GM21717 (cell line): ENCODE results near the gene GRAPL.
"Not testable (repeated sequence)": the region's sequence is repeated elsewhere in the genome, so short reads cannot be mapped to it uniquely, and the experiment has no call there.

ENCODE experiments used
- ATAC-seq: cut with Tn5 transposase; IDR thresholded peaks from one replicate; pipeline ENCODE4 v1.9.1; 2021; ENCODE audit warnings: mild to moderate bottlenecking, moderate library complexity; ENCODE audit not compliant: unreplicated experiment

The GRAPL gene

DNA sequence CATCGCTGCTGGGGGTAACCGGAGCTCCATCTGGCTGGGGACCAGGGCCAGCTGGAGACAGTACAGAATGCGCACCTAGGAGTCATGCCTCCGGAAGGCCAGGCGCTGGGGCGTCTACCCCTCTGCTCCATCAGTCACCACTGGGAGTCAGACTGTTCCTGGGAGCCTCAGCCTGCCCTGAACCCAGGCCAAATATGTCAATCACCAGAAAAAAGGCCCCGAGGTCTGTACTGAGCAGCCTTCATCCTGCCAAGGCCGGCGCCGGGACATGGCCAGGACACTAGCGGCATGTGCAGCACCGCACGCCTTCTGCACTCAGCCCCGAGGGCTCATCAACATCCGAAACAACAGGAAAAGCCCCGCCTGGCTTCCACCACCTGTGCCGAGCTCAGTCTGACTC lies 8.7 kb downstream of the GRAPL start:
- not testable (repeated sequence) for ATAC-seq

DNA sequence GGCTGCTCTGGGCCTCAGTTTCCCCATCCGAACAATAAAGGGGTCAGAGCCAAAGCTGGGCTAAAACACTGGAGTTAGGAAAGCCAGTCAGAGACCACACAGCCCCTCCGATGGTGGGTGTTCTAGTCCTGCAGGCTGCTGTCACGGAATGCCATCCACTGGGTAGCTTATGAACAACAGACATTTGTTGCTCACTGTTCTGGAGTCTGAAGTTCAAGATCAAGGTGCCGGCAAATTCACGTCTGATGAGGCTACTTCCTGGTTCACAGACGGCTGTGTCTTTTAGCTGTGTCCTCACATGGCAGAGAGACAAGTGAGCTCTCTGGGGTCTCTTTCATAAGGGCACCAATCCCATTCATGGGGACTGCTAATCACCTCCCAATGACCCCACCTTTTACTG lies 9.2 kb downstream of the GRAPL start:
- ATAC-seq, result not testable (repeated sequence)

DNA sequence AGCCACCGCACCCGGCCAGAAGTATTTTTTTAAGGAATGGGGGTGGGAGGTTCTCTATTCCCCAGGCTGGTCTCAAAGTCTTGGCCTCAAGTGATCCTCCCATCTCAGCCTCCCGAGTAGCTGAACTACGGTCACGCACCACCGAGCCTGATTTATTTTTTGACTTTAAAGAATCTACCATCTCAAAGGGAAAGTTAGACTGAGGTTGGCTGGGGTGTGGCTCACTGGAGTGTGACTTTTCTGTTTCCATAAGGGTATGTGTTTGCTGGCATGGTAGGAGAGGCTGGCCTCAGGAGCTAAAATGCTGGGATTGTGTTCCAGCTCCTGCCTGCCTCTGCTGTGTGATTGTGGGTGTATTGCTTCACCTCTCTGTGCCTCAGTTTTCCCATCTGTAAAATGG lies 10.6 kb downstream of the GRAPL start:
- ATAC-seq, result not testable (repeated sequence)

DNA sequence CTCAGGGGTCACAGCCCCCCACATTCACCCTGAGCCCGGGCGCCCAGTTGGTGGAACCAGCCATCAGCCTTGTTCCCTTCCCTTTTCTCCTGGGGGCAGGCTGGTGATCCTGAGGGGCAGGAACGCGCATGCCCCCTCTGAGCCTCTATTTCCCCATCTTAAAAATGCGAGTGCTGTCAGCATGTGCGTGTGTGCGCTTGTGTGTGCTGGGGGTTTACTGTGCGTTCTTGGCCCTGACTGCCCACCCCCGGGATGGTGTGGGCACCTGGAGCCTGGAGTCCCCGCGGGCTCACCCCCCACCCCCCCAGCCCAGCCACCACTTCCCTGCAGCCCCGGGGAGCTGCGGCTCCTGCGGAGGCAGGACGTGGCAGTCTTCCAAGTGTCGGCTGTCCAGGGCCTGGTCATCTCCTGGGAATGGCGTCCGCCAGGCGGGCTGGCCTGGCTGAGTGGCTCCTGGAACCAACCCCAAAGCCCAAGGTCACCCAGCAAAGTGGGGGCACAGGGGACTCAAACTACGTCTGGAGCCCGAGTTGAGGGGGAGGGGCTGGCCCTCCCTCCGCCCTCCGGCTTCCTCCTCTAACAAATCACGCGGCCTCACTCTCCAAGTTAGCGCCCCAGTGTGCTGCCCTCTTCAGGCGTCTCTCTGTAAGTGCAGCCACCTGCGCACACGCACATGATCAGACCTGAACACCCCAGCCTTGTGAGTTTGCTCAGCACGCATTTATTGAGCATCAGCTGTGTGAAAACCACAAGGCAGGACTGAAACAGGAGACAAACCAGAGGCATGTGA lies 14.2 kb downstream of the GRAPL start:
- ATAC-seq, result not testable (repeated sequence)

DNA sequence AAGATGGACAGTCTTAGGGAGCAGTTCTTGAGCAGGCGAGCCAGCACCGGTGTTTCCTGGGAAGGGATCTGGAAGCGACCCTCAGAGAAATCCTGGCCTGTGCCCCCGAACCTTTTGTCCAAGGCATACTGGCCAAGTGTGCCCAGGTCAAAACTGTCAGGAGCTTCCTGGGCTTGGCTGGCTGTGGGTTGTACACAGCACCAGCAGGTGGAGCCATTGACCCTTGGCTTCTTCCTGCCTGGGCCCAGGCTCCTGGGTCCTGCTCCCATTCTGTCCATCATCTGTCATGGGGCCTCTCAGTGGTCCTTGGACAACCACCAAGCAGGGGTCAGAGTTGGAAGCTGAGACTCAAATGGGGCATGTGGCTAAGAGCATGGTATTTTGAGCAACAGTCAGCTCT lies 15.0 kb downstream of the GRAPL start:
- not testable (repeated sequence) for ATAC-seq

DNA sequence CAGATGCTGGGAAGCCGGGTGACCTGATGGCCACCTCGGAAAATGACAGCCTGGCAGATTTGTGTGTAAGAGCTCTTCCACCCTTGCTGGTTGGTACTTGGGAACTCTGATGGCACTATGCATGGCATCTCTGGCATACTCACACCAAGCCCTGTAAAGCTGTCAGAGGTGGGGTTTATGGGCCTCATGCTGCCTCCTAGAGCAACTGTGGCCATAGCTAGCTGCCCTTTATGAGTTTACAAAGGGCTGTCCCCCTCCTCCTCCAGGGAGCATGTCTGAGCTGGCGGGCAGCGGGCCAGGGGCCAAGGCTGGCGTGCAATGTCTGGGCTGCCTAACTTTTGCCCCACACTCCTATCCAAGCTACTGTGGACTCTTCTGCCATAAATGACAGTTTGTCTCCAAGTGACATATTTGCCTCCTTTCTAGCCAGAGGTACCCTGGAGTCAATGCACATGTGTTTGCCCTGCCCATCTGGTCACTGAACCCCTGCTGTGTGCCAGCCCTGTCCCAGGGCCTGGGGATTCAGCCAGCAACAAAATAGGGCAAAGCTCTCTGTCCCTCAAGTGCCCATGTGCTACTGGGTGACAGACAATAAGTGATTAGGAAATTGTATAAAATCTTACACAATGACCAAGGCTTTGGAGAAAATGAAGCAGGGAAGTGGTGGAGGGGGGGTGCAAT lies 15.8 kb downstream of the GRAPL start:
- ATAC-seq, result not testable (repeated sequence)

DNA sequence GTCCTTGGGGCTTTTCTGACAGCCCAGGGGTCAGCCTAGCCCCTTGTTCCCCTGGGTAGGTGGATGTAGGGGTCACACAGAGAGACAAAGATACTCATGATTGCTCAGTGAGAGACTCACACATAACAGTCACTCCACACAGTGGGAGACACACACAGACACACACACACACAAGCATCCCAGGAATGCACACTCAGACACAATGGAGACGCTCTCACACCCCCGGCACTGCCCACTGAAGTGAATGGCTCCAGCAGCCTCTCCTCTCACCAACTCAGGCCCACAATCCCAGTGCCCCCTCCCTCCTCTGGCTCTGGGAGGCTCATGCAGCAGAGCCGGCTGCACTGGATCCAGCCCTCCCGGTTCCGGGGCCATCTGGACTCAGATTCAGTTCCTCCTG lies 17.0 kb downstream of the GRAPL start:
- ATAC-seq, result not testable (repeated sequence)

DNA sequence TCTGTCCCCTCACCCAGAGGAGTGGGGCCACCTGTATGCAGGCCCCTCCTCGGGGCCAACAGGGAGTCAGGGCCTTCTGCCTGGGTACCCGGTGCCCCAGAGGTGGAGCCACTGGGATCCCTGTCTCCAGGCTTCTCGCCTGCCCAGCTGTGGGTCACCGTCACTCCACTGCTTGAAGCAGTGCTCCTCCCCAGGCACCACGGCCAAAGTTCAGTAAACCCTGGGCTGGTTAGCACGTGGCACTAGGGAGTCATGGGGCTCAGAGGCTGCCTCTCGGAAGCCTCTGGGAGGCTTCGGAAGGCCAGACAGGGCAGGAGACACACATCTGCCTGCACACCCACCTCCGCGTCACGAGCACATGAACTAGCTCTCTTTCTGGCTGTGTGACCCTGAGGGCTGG lies 18.1 kb downstream of the GRAPL start:
- ATAC-seq, result not testable (repeated sequence)

DNA sequence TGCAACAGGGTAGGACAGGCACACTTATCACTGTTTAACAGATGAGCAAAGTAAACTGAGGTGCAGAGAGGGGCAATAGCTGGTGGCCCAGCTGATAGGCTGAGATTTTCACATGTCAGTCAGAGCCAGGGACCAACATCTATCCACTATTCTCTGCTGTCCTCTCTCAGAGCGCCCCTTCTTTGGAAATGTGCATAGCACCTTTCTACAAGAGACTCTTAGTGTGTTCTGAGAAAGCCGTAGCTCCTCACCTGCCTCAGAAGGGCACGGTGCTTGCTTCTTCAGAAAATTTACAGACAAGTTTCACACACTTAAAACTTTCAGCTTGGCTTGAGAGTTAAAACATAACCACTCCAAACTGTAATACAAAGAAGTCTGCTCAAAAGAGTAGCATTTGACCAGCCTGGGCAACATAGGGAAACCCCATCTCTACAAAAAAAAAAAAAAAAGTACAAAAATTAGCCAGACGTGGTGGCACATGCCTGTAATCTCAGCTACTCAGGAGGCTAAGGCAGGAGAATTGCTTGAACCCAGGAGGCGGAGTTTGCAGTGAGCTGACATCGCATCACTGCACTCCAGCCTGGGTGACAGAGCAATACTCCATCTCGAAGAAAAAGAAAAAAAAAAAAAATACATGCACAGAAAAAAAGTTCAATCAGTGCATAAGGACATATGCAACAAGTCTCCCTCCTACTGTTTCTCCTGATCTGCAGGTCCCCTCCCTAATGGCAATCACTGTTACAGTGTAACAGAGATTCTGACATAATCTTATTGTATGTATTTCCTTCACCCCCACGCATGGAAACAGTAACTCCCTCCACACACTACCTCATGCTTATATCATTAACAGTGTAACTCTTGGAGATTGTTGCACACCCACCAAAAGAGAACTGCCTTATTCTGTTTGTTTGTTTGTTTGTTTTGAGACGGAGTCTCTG lies 23.6 kb downstream of the GRAPL start:
- ATAC-seq, result not testable (repeated sequence)

DNA sequence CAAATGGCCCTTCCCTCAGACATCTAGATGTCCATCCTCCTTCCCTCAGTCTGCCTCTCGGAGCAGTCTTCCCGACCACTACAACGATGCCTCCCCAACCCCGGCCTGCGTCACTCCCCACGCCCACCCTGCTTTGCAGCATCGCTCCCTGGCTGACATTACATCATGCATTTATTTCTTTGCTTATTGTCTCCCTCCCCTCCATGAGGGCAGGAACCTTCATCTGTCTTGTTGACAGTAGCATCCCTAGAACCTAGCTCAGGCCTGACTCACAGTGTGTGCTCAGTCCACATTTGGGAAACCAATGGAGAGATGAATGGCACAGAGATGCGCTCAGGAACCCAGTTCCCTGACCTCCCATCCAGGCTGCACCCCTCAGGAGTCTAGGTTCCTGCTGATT lies 30.2 kb downstream of the GRAPL start:
- ATAC-seq, result not testable (repeated sequence)

DNA sequence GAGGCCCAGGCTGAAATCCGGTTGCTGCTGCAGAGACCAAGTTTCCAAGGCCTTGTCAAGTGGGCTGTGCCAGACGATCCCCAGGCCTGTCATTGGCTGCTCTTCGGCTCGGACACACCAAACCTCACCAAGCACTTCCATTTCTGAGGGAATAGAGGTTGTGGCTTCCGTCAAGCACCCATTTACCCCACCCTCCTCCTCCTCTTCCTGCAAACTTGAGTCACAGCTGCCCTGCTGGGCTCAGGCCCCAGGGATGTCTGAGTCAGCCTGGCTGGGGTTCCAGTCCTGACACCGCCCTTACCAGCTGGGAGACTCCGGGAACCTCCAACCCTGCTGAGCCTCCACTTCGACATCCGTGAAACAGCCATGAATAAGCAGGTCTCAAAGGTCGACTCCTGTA lies 31.1 kb downstream of the GRAPL start:
- ATAC-seq, result not testable (repeated sequence)

DNA sequence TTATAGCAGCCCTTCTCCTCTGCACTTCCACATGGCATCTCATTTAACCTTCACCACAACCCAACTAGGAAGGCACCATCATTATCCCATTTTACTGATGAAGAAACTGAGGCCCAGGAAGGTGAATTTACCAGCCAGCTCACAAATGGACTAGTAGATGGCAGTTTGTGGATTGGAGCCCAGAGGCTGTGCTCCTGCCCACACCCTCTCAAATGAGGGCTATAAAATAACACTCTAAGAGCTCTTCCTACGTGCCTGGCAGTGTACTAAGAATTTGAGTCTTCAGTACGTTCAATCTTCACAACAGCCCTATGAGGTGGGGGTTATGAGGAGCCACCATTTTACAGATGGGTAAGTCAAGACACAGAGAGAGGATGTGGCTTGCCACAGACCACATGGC lies 31.5 kb downstream of the GRAPL start:
- ATAC-seq, result not testable (repeated sequence)

DNA sequence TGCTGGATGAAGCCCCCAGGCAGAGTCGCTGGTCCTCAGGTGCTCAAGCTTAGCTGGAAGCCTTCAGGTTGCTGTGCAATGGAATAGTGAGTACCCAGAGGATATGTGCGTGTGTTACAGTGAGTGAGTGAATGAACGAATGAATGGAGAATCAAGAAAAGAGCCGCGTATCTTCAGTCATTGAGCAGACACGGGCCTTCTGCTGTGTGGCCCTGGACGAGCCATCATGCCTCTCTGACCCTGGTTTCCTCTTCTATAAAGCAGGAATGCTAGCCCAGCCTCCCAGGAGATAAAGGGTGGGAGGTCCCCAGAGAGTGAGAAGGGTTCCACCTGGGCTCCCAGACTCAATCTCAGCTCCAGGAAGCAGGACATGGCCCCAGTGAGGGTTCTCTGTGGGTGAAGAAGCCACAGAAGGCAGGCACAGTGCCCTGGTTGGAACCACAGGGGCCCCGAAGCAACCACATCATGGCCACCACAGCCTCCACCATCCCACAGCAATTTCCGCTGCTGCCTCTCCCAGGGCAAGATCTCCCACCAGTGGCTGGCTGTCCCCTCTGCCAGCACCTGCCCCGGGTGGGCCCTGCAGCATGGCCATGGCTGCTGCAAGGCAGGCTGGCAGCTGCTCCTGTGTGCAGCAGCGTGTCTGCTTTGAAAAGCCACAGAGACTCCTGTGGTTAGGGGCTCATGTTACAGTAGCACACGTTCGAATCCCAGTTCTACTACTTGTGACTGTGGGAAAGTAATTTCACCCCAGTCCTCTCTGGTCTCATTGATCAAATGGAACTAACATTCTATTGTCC lies 34.1 kb downstream of the GRAPL start:
- not testable (repeated sequence) for ATAC-seq

DNA sequence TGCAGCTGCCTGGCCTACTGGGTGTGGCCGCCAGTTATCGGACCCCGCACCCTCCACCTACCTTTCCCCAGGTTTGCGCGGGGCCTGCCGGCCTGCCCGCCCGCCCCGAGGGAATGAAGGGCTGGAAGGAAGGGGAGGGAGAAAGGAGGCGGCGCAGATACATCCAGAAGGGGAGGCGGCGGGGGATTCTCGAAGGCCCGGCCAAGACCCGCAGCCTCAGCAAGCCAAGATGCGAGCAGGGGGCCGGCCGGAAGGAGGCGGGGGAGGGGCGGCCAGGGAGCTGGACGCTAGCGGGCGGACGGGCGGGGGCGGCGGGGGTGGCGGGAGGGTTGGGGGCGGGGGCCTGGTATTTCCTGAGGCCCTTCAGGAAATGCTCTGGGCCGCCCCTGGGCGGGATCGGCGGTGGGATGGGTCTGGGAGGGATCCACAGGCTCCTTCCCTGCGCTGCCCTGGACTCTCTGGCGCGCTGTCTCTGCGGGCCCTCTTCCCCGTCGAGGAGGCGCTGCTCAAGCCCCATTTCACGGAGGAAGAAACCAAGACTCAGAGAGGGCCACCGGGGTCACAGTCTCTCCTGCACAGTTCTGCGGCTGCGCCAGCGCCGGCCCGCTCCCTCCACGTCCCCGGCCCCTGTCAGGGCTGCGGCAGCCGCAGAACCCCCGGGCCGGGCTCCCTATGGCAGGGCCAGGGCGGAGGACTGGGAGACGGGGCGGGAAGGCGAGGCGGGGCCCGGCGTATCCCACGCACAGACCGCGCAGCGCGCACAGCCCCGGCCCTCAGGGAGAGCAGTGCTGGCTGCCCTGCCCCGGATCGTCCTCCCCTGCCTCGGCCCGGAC lies 35.2 kb downstream of the GRAPL start:
- not testable (repeated sequence) for ATAC-seq

DNA sequence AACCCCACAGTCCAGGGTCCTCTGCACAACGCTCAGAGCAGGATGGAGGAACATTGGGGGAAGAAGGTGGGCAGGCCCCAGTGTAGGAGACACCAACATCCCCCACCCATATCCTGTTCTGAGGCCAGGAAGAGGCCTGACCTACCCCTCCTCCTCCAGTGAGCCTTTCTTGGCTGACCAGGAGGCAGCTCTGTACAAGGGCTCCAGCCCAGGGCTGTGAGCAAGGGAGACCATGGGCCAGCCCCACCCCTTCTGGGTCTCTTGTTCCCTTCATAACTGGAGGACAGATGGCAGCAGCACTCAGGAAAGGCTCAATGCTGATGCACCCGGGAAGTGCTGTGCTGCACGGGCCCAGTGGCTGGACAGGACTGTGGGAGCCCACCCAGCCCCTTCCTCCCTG lies 47.0 kb downstream of the GRAPL start:
- not testable (repeated sequence) for ATAC-seq

DNA sequence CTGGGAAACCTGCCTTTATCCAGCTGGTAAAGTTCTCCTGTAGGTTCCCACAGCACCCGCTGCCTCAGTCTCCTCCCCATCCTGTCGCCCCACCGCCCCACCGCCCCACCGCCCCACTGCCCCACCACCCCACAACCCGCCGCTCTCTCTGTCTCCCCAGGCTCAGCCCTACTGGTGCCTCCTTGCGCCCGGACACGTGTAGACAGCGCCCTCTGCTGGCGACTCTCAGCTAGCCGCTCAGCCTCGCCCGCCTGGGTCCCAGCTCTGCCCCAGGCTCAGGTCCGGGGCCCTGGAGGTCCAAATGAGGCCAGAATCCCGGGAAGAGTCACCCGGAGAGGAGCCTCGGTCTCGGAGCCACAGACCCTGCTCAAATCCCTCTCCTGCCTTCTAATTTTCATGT lies 48.0 kb downstream of the GRAPL start:
- peak; percentile 60 for ATAC-seq

DNA sequence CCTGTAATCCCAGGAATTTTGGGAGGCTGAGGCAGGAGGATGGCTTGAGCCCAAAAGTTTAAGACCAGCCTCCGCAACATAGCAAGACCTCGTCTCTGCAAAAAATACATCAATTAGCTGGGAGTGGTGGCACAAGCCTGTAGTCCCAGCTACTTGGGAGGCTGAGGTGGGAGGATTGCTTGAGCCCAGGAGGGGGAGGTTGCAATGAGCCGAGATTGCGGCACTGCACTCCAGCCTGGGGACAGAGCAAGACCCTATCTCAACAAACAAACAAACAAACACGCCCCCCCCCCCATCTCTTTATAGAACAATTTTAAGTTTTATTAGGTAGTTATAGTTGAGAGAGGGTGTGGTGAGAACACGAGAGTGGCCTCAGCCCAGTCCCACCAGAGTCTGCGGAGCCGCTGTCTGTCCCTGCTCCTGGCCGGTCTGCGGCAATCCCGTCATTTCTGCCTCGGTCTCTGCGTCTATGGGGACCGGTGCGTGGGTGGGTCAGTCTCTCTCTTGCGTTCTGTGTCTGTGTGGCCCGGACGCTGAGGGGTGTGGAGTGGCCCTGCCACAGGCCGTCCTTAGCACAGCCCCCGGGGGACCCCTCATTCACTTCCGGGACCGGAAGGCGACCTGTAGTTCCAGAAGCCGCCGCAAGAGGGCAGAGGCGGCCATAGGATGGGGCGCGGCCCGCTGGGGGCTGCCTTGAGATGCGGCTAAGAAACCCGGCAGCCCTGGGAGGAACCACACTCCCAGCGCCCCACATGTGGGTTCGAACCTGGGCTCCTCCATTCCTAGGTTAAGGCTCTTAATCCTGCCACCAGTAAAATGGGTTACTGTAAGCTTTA lies 53.9 kb downstream of the GRAPL start:
- ATAC-seq, result peak; percentile 73
